ENCODE measurements around the gene ATP2C1.
"Not testable (repeated sequence)": the region's sequence is repeated elsewhere in the genome, so short reads cannot be mapped to it uniquely, and the experiment has no call there.

The ATP2C1 gene

GRCh38 chr3:130961458-130961857, 67.6 kb downstream of the ATP2C1 start:
- no peak overlapping the region for H3K4me3 ChIP-seq (ENCODE audit: low read depth, low read length)
- DNase-seq (ENCODE audit: low read depth) = no peak
- TF ChIP-seq, protein P1, sequence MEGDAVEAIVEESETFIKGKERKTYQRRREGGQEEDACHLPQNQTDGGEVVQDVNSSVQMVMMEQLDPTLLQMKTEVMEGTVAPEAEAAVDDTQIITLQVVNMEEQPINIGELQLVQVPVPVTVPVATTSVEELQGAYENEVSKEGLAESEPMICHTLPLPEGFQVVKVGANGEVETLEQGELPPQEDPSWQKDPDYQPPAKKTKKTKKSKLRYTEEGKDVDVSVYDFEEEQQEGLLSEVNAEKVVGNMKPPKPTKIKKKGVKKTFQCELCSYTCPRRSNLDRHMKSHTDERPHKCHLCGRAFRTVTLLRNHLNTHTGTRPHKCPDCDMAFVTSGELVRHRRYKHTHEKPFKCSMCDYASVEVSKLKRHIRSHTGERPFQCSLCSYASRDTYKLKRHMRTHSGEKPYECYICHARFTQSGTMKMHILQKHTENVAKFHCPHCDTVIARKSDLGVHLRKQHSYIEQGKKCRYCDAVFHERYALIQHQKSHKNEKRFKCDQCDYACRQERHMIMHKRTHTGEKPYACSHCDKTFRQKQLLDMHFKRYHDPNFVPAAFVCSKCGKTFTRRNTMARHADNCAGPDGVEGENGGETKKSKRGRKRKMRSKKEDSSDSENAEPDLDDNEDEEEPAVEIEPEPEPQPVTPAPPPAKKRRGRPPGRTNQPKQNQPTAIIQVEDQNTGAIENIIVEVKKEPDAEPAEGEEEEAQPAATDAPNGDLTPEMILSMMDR (IDR thresholded peaks at IDR 0.05; ENCODE audit: control insufficient read depth, extremely low read depth, insufficient read depth) = no peak

DNA sequence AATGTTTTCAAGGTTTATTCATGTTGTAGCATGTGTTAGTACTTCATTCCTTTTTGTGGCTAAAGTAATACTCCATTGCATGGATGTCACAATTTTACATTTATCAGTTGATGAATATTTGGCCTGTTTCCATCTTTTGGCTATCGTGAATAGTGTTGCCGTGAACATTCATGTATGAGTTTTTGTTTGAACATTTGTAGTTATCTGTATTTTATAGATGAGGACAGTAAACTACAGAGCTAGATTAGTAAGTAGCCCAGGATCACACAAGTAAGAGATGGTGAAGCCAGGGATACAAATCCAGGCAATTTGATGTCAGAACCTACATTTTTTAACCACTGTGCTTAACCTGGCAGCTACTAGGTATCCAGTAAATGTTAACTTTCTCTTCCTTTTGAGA, 69.6 kb downstream of the ATP2C1 start:
- TF ChIP-seq, protein P1 (IDR thresholded peaks at IDR 0.05; ENCODE audit: control insufficient read depth, extremely low read depth, insufficient read depth) = no peak
- no peak for DNase-seq (ENCODE audit: low read depth)
- no peak overlapping the region for H3K4me3 ChIP-seq (ENCODE audit: low read depth, low read length)

- H3K4me3 ChIP-seq (ENCODE audit: low read depth, low read length) = no peak overlapping the region
- no peak for DNase-seq (ENCODE audit: low read depth)
- TF ChIP-seq, protein P1 (IDR thresholded peaks at IDR 0.05; ENCODE audit: control insufficient read depth, extremely low read depth, insufficient read depth) = no peak
Observed at GRCh38 chr3:130963878-130964277, 70.0 kb downstream of the ATP2C1 start.

GRCh38 chr3:130967281-130967680, 73.4 kb downstream of the ATP2C1 start:
- TF ChIP-seq, protein P1 (IDR thresholded peaks at IDR 0.05; ENCODE audit: control insufficient read depth, extremely low read depth, insufficient read depth) = no peak
- H3K4me3 ChIP-seq (ENCODE audit: low read depth, low read length) = no peak overlapping the region
- DNase-seq (ENCODE audit: low read depth) = no peak

DNA sequence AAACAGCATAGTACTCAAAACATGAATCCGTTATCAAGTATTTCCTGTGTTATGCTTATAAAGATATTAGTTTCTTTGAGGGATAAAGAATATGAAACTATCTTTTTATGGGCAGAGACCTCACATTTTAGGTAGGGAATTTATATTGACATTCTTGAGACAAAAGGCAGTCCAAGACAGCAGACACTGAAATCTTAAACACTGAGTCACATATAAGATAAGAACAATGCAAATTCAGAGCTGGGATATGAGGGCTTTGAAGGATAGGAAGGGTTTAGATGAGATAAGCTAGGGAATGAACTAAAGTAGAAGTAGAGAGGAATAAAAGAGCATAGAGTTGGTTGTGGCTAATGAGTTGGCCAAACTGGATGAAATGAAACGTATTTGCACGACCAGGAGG, 74.3 kb downstream of the ATP2C1 start:
- TF ChIP-seq, protein P1 (IDR thresholded peaks at IDR 0.05; ENCODE audit: control insufficient read depth, extremely low read depth, insufficient read depth) = no peak

GRCh38 chr3:130969621-130970020, 75.7 kb downstream of the ATP2C1 start:
- no peak overlapping the region for H3K4me3 ChIP-seq (ENCODE audit: low read depth, low read length)
- no peak for DNase-seq (ENCODE audit: low read depth)
- TF ChIP-seq, protein P1 (IDR thresholded peaks at IDR 0.05; ENCODE audit: control insufficient read depth, extremely low read depth, insufficient read depth) = no peak

More for the DNA sequence above, 74.3 kb downstream of the ATP2C1 start:
- no peak for DNase-seq (ENCODE audit: low read depth)
- no peak overlapping the region for H3K4me3 ChIP-seq (ENCODE audit: low read depth, low read length)

DNA sequence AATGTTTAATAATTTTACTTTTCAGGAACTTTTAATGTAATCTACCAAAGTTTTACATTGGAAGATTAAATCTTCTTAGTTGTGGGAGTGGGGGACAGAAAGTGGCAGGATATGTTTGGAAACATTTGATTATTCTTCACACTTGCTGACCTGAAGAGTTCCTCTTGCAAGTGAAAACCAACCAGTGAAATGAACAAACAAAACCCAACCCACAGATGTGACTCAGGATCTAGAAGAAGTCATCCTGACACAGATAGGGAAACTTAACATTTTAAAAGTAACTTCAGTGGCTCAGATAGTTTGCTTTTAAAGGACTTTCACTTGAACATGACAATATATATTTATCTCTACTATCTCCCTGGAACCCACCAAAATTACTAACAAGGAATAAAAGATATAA, 77.3 kb downstream of the ATP2C1 start:
- TF ChIP-seq, protein P1 (IDR thresholded peaks at IDR 0.05; ENCODE audit: control insufficient read depth, extremely low read depth, insufficient read depth) = no peak
- DNase-seq (ENCODE audit: low read depth) = no peak
- H3K4me3 ChIP-seq (ENCODE audit: low read depth, low read length) = no peak overlapping the region

GRCh38 chr3:130972592-130972991, 78.7 kb downstream of the ATP2C1 start:
- not testable (repeated sequence) for H3K4me3 ChIP-seq (ENCODE audit: low read depth, low read length); DNase-seq (ENCODE audit: low read depth)

Measured in LNCaP clone FGC (cell line).